H9 (cell line): ENCODE results near the gene ALLC. TPM values are rescaled to one million over a fixed set of nuclear protein-coding genes. Genes with fewer than 3 reads are reported as not detected.

Source experiments
- DNase-seq: peaks from one replicate; pipeline ENCODE4 v3.0.0-alpha.2; 2017
- H2AFZ ChIP-seq: one replicate; pipeline ENCODE4 v1.6.1; 2013; ENCODE audit warnings: mild to moderate bottlenecking, low read length, control low read depth, moderate library complexity
- H2AK5ac ChIP-seq: 2 replicates; pipeline ENCODE4 v1.6.1; 2013; ENCODE audit warnings: low read length, control low read depth, mixed read lengths; ENCODE audit not compliant: insufficient read length
- H2BK120ac ChIP-seq: one replicate; pipeline ENCODE4 v1.6.1; 2013; ENCODE audit warnings: low read depth, mild to moderate bottlenecking, low read length, control low read depth, inconsistent platforms; ENCODE audit not compliant: poor library complexity, severe bottlenecking
- H2BK12ac ChIP-seq: 2 replicates; pipeline ENCODE4 v1.6.1; 2013; ENCODE audit warnings: low read length, control low read depth, mixed read lengths, low read depth; ENCODE audit not compliant: insufficient read length
- H2BK15ac ChIP-seq: 2 replicates; pipeline ENCODE4 v1.6.1; 2013; ENCODE audit warnings: low read depth, low read length, control low read depth
- H2BK20ac ChIP-seq: one replicate; pipeline ENCODE4 v1.6.1; 2013; ENCODE audit warnings: low read depth, mild to moderate bottlenecking, low read length, control low read depth, inconsistent platforms; ENCODE audit not compliant: poor library complexity, severe bottlenecking
- H2BK5ac ChIP-seq: 2 replicates; pipeline ENCODE4 v1.6.1; 2013; ENCODE audit warnings: low read length, control low read depth, mixed read lengths; ENCODE audit not compliant: insufficient read length
- H3K14ac ChIP-seq: 2 replicates; pipeline ENCODE4 v1.6.1; 2013; ENCODE audit warnings: low read length, control low read depth; ENCODE audit not compliant: insufficient read depth
- H3K18ac ChIP-seq: 2 replicates; pipeline ENCODE4 v1.6.1; 2013; ENCODE audit warnings: low read depth, mild to moderate bottlenecking, mixed read lengths, low read length, control low read depth; ENCODE audit not compliant: insufficient read length
- H3K23ac ChIP-seq: 2 replicates; pipeline ENCODE4 v1.6.1; 2013; ENCODE audit warnings: low read length, control low read depth, mixed read lengths, low read depth; ENCODE audit not compliant: insufficient read length
- H3K23me2 ChIP-seq: 2 replicates; pipeline ENCODE4 v1.6.1; 2013; ENCODE audit warnings: low read depth, mild to moderate bottlenecking, mixed read lengths, low read length, control low read depth; ENCODE audit not compliant: insufficient read length, poor library complexity, severe bottlenecking
- H3K27ac ChIP-seq: 2 replicates; pipeline ENCODE4 v1.5.1; 2013; ENCODE audit warnings: low read length, control low read depth, mixed read lengths, low read depth; ENCODE audit not compliant: insufficient read length
- H3K27me3 ChIP-seq: 2 replicates; pipeline ENCODE4 v1.6.1; 2013; ENCODE audit warnings: low read length, control low read depth, inconsistent platforms; ENCODE audit not compliant: insufficient read depth
- H3K4ac ChIP-seq: 2 replicates; pipeline ENCODE4 v1.6.1; 2013; ENCODE audit warnings: low read depth, mild to moderate bottlenecking, control low read depth, inconsistent platforms, low read length, moderate library complexity
- H3K4me1 ChIP-seq: 2 replicates; pipeline ENCODE4 v1.6.1; 2013; ENCODE audit warnings: low read length, control low read depth, inconsistent platforms; ENCODE audit not compliant: insufficient read depth
- H3K4me2 ChIP-seq: 2 replicates; pipeline ENCODE4 v1.6.1; 2013; ENCODE audit warnings: low read length, control low read depth, mixed read lengths; ENCODE audit not compliant: insufficient read length, insufficient read depth
- H3K56ac ChIP-seq: 2 replicates; pipeline ENCODE4 v1.6.1; 2013; ENCODE audit warnings: low read depth, mild to moderate bottlenecking, mixed read lengths, low read length, control low read depth; ENCODE audit not compliant: insufficient read length
- H3K79me1 ChIP-seq: 2 replicates; pipeline ENCODE4 v1.6.1; 2013; ENCODE audit warnings: low read depth, mild to moderate bottlenecking, moderate library complexity, low read length, control low read depth, inconsistent platforms; ENCODE audit not compliant: insufficient read depth, poor library complexity, severe bottlenecking
- H3K79me2 ChIP-seq: 2 replicates; pipeline ENCODE4 v1.6.1; 2013; ENCODE audit warnings: low read length, control low read depth, inconsistent platforms; ENCODE audit not compliant: insufficient read depth
- H3K9ac ChIP-seq: 2 replicates; pipeline ENCODE4 v1.6.1; 2013; ENCODE audit warnings: low read length, control low read depth, mixed read lengths; ENCODE audit not compliant: insufficient read length; ENCODE audit errors: extremely low read depth
- H3K9me3 ChIP-seq: one replicate; pipeline ENCODE4 v1.6.1; 2013; ENCODE audit warnings: low read depth, low read length, inconsistent platforms; ENCODE audit not compliant: control insufficient read depth
- H3T11ph ChIP-seq: one replicate; pipeline ENCODE4 v1.6.1; 2013; ENCODE audit warnings: mild to moderate bottlenecking, low read length, control low read depth, inconsistent platforms
- H4K20me1 ChIP-seq: one replicate; pipeline ENCODE4 v1.6.1; 2013; ENCODE audit not compliant: control insufficient read depth, insufficient read length, insufficient read depth
- H4K5ac ChIP-seq: 2 replicates; pipeline ENCODE4 v1.6.1; 2013; ENCODE audit warnings: low read depth, mild to moderate bottlenecking, mixed read lengths, low read length, control low read depth; ENCODE audit not compliant: insufficient read length
- H4K8ac ChIP-seq: replicated peaks from 2 replicates; pipeline ENCODE4 v1.6.1; 2013; ENCODE audit warnings: low read length, control low read depth, mixed read lengths, low read depth; ENCODE audit not compliant: insufficient read length
- H4K91ac ChIP-seq: 2 replicates; pipeline ENCODE4 v1.6.1; 2013; ENCODE audit warnings: low read depth, mild to moderate bottlenecking, moderate library complexity, mixed read lengths, low read length, control low read depth; ENCODE audit not compliant: insufficient read length
- H3K27ac Mint-ChIP-seq, 3 experiments: 2 replicates in 2 of 3; 3 replicates in 1 of 3; pipeline ENCODE4 v1.8.0; 2020 to 2021; ENCODE audit warnings: mixed read lengths in 3 of 3, mild to moderate bottlenecking in 1 of 3, moderate library complexity in 1 of 3
- H3K27me3 Mint-ChIP-seq: 2 replicates; pipeline ENCODE4 v1.8.0; 2021; ENCODE audit warnings: low read depth, mild to moderate bottlenecking, moderate library complexity, mixed read lengths
- H3K36me3 Mint-ChIP-seq, 3 experiments: 2 replicates in 2 of 3; 3 replicates in 1 of 3; pipeline ENCODE4 v1.8.0; 2020 to 2021; ENCODE audit warnings: low read depth in 3 of 3, mixed read lengths in 3 of 3; ENCODE audit not compliant: insufficient read depth in 1 of 3
- H3K4me1 Mint-ChIP-seq, 2 experiments: 2 replicates each; pipeline ENCODE4 v1.8.0; 2020; ENCODE audit warnings: mixed read lengths in 2 of 2
- H3K4me3 Mint-ChIP-seq, 2 experiments: 2 replicates in 1 of 2; 3 replicates in 1 of 2; pipeline ENCODE4 v1.8.0; 2020 to 2021; ENCODE audit warnings: mild to moderate bottlenecking in 2 of 2, mixed read lengths in 2 of 2, moderate library complexity in 1 of 2
- H3K9me3 Mint-ChIP-seq, 2 experiments: 2 replicates in 1 of 2; 3 replicates in 1 of 2; pipeline ENCODE4 v1.8.0; 2020; ENCODE audit warnings: mild to moderate bottlenecking in 2 of 2, mixed read lengths in 2 of 2, moderate library complexity in 1 of 2
- CTCF ChIP-seq: fragments of 200-600 bp; sonication (generic); conservative IDR thresholded peaks from 3 replicates; pipeline ENCODE4 v1.8.0; 2021; ENCODE audit warnings: antibody characterized with exemption, mild to moderate bottlenecking
- WGBS: extraction: QIAGEN DNeasy Blood & Tissue Kit; methylation state at CpG from one replicate; pipeline ENCODE4 v1.1.7; 2013; ENCODE audit warnings: missing lambda C conversion rate, low lambda C conversion rate, mixed read lengths; ENCODE audit not compliant: insufficient read length; ENCODE audit errors: extremely low coverage; 5-methylcytosine and 5-hydroxymethylcytosine counted together
- total RNA-seq: library from RNA; stranded (reverse); gene quantifications from 2 replicates; pipeline ENCODE4 v1.2.1, GENCODE V29; 2021

Gene ALLC
- total RNA-seq, 1 experiment from 2014 or later = not detected

- no peak overlapping the region for H3T11ph ChIP-seq
- H3K4me1 Mint-ChIP-seq = peaks cover 13 to 17% of the 10 kb centered on the region in 2 experiments
- no peak overlapping the region for H3K56ac ChIP-seq
- H2BK5ac ChIP-seq = no peak overlapping the region
- H4K20me1 ChIP-seq = no peaks in the 10 kb centered on the region
- no peak overlapping the region for H2AFZ ChIP-seq
- H4K5ac ChIP-seq = no peak overlapping the region
- WGBS = no CpG with 5 or more reads among the region's 14 CpGs
- H2AK5ac ChIP-seq = no peak overlapping the region
- no peak overlapping the region for H3K23ac ChIP-seq
- peaks cover 2% of the 10 kb centered on the region for H3K23me2 ChIP-seq
- H4K91ac ChIP-seq = no peak overlapping the region
- no peak overlapping the region for H3K4me3 Mint-ChIP-seq
- no peak overlapping the region for H4K8ac ChIP-seq
- no peak overlapping the region for H3K18ac ChIP-seq
- no peaks in the 10 kb centered on the region for H3K27me3 ChIP-seq
- no peak for TF ChIP-seq CTCF
- H3K9me3 Mint-ChIP-seq = no peaks in the 10 kb centered on the region; a peak in 1 of 5 replicates
- DNase-seq = no peak
- no peak overlapping the region for H2BK120ac ChIP-seq
- no peak overlapping the region; the same call in 1 of the 2 replicates for H3K14ac ChIP-seq
- H3K27ac Mint-ChIP-seq = no peak overlapping the region; a peak in 1 of 7 replicates
- no peak overlapping the region for H2BK12ac ChIP-seq
- no peak overlapping the region for H2BK20ac ChIP-seq
- H3K4me1 ChIP-seq = no peaks in the 10 kb centered on the region
- H3K9me3 ChIP-seq = no peaks in the 10 kb centered on the region
- H3K79me2 ChIP-seq = no peaks in the 10 kb centered on the region
- H3K79me1 ChIP-seq = no peaks in the 10 kb centered on the region
- no peak overlapping the region for H2BK15ac ChIP-seq
- H3K9ac ChIP-seq = no peak overlapping the region
- peaks cover 16% of the 10 kb centered on the region for H3K27me3 Mint-ChIP-seq
- H3K4me2 ChIP-seq = no peak overlapping the region
- no peak overlapping the region for H3K4ac ChIP-seq
- H3K36me3 Mint-ChIP-seq = no peaks in the 10 kb centered on the region
- H3K27ac ChIP-seq = no peak overlapping the region
Observed at GRCh38 chr2:3647831-3648651, 10.0 kb upstream of the ALLC start.
